GM06990 (cell line): Measurements from ENCODE around the gene SIM1.

Experiments used
- DNase-seq: peaks from one replicate; pipeline ENCODE4 v3.0.0-alpha.2; 2011; ENCODE audit not compliant: insufficient read length; ENCODE audit errors: extremely low read depth
- H3K27me3 ChIP-seq: replicated peaks from 2 replicates; pipeline ENCODE4 v1.6.0; 2011; ENCODE audit warnings: low read length; ENCODE audit not compliant: control insufficient read depth, insufficient read depth
- H3K36me3 ChIP-seq: 2 replicates; pipeline ENCODE4 v1.5.1; 2011; ENCODE audit warnings: low read length; ENCODE audit not compliant: control insufficient read depth, insufficient read depth
- H3K4me3 ChIP-seq: replicated peaks from 2 replicates; pipeline ENCODE4 v1.5.1; 2011; ENCODE audit warnings: low read depth, mild to moderate bottlenecking, control low read depth, low read length
- TF ChIP-seq, protein P1 (sequence below): IDR thresholded peaks from 2 replicates; pipeline ENCODE4 v1.5.1; 2011; ENCODE audit warnings: low read length, control low read depth, mild to moderate bottlenecking, inconsistent platforms; ENCODE audit not compliant: insufficient read depth, poor library complexity, severe bottlenecking

Gene SIM1

DNA sequence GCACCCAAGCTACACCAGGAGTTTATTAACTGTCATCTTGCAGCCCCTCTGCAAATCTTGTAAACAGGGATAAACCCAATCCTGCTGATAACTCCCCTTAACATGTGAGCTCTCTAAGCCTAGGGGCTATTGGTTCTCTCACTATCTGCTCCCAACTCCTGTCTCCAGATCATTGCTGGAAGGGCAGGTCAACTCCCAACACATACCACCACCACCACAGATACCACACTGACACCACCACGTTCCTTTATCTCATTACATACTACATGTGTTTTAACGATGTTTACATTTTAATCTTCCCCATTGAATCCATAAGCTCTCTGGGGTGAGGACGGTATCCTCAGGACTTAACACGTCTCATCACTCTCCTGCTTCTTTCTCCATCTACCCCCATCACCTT is 51.8 kb downstream of the SIM1 start:
- TF ChIP-seq, protein P1, sequence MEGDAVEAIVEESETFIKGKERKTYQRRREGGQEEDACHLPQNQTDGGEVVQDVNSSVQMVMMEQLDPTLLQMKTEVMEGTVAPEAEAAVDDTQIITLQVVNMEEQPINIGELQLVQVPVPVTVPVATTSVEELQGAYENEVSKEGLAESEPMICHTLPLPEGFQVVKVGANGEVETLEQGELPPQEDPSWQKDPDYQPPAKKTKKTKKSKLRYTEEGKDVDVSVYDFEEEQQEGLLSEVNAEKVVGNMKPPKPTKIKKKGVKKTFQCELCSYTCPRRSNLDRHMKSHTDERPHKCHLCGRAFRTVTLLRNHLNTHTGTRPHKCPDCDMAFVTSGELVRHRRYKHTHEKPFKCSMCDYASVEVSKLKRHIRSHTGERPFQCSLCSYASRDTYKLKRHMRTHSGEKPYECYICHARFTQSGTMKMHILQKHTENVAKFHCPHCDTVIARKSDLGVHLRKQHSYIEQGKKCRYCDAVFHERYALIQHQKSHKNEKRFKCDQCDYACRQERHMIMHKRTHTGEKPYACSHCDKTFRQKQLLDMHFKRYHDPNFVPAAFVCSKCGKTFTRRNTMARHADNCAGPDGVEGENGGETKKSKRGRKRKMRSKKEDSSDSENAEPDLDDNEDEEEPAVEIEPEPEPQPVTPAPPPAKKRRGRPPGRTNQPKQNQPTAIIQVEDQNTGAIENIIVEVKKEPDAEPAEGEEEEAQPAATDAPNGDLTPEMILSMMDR = no peak
- H3K4me3 ChIP-seq = no peak overlapping the region
- H3K27me3 ChIP-seq = no peaks in the 10 kb centered on the region
- no peak for DNase-seq
- no peaks in the 10 kb centered on the region for H3K36me3 ChIP-seq

DNA sequence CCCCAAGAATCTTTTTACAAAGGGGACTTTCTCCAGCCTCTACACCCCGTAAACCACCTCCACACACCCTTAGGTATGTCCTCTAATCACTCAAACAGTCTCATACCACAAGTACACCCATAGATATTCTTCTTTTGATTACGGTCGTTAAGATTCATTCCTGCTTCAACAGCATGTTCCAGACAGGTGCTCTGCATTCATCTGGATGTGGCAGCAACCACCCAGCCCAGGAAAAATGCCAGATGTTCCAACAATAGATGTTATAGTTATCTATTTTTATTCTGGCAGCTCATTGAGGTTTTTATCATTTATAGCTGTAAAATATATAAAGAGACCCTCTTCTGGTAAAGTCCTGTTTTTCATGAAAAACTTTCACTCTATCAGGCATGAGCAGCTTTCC is 60.7 kb downstream of the SIM1 start:
- no peak for DNase-seq
- Histone ChIP-seq H3K27me3 (no peaks in the 10 kb centered on the region), H3K36me3 (no peaks in the 10 kb centered on the region), H3K4me3 (no peak overlapping the region)
- TF ChIP-seq, protein P1 = no peak

DNA sequence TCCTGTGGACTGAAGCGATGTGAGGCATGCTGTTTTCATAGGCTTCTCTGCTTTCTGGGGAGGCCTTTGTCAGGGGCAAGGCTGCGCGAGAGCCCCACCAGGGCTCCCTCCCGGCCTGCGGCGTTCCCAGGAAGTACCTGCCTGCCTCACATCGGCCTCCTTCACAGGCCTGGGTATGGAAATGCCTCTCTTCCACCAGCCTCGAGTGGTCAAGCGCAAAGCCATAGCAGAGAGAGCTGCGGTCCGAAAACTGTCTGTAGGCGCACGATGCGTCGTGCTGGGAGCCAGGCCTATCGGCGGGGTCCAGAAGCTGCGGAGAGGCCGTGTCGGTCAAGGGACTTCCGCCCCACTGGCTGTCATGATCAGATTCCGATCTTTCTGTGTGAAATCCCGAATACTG is 71.2 kb downstream of the SIM1 start:
- TF ChIP-seq, protein P1 = no peak
- H3K36me3 ChIP-seq = no peaks in the 10 kb centered on the region
- H3K4me3 ChIP-seq = no peak overlapping the region
- DNase-seq = no peak
- H3K27me3 ChIP-seq = no peaks in the 10 kb centered on the region

DNA sequence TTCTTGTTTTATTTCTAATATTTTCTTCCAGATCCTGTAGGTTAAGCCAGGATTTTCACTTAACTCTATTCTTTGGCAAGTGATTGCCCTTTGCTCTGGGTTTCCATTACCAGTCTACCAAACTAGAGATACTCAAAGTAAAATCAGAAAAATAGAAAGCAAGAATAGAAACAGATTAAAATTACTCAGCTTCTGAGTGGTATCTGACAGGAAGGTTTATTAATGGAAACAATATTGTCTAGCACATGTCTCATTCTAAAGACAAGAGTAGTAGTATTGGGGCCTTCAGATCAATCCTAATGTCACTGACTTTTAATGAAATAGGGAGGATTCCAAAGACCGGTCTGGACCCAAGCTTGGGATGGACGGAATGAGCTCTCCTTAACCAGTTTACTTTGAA is 72.3 kb downstream of the SIM1 start:
- TF ChIP-seq, protein P1 = no peak
- DNase-seq = no peak
- Histone ChIP-seq H3K36me3 (no peaks in the 10 kb centered on the region), H3K27me3 (no peaks in the 10 kb centered on the region), H3K4me3 (no peak overlapping the region)

DNA sequence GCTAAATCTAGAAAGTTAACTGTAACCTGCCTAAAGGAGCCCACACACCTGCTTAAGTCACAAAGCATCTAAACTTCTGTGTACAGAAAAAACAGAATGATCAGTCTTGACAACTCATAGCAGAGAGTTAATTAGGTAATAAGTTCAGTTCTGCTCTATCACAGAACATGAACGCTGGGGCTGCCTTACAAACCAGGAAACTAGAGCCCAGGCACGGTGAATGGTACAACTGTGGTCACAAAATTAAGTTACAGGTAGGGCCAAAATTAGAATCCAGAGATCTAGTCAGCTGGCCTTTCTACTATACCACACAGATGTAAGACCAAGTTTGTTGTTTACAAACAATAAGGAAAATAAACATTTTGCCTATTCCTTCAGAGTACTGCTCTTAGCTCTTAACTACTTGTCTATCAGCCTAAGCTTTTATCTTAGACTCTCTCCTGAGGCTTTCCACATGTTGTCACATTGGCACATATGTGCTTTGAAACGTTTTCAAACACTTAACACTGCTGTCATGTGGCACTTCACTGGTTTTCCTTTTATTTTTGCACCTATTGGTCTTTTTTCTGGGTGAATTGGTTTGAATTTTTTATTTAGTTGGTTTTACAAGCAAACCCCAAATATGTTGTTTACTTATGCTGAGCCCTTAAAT is 75.7 kb downstream of the SIM1 start:
- TF ChIP-seq, protein P1 = no peak
- no peaks in the 10 kb centered on the region for H3K36me3 ChIP-seq
- H3K27me3 ChIP-seq = no peaks in the 10 kb centered on the region
- no peak overlapping the region for H3K4me3 ChIP-seq
- DNase-seq = no peak

DNA sequence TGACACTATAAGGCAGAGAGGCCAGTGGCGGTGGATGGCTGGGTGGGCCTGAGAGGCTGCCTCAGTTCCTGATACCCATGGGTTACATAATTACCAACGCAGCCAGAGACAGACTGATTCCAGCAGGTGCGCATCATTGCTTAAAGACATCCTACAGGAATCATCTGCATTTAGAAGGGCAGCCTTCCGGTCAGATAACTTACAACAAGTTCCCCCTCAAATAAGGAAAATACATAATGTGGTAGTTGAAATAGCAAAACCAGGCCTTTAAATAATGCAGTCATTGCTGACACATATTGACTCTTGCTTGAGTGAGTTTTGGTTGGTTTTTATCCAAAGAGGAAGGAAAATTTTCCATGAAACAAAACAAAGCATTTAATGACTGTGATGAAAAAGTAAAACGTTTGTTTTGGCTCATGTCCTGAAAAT is 81.9 kb downstream of the SIM1 start:
- Histone ChIP-seq H3K27me3 (no peaks in the 10 kb centered on the region), H3K36me3 (no peaks in the 10 kb centered on the region), H3K4me3 (no peak overlapping the region)
- no peak for DNase-seq
- TF ChIP-seq, protein P1 = no peak
